GM18907 (cell line): ENCODE measurements around the gene IRF2BP1.

ENCODE experiments used
- ATAC-seq: cut with Tn5 transposase; IDR thresholded peaks from one replicate; pipeline ENCODE4 v1.9.1; 2021; ENCODE audit warnings: mild to moderate bottlenecking, moderate library complexity; ENCODE audit not compliant: unreplicated experiment

The IRF2BP1 gene

DNA sequence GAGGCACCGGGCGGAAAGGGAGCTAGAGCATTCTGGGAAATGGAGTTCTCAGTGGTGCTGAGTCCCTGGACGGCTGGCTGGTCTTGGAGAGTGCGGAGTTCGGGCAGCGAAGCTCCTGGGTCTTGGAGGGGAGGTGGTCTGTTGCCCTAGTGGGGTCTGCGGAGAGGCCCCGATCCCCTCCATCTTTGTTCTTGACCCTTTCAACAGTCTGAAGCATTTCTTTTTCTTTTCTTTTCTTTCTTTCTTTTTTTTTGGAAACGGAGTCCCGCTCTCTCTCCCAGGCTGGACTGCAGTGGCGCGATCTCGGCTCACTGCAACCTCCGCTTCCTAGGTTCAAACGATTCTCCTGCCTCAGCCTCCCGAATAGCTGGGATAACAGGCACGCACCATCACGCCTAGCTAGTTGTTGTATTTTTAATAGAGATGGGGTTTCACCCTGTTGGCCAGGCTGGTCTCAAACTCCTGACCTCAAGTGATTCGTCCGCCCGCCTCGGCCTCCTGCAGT, 22.6 kb downstream of the IRF2BP1 start:
- no peak for ATAC-seq

DNA sequence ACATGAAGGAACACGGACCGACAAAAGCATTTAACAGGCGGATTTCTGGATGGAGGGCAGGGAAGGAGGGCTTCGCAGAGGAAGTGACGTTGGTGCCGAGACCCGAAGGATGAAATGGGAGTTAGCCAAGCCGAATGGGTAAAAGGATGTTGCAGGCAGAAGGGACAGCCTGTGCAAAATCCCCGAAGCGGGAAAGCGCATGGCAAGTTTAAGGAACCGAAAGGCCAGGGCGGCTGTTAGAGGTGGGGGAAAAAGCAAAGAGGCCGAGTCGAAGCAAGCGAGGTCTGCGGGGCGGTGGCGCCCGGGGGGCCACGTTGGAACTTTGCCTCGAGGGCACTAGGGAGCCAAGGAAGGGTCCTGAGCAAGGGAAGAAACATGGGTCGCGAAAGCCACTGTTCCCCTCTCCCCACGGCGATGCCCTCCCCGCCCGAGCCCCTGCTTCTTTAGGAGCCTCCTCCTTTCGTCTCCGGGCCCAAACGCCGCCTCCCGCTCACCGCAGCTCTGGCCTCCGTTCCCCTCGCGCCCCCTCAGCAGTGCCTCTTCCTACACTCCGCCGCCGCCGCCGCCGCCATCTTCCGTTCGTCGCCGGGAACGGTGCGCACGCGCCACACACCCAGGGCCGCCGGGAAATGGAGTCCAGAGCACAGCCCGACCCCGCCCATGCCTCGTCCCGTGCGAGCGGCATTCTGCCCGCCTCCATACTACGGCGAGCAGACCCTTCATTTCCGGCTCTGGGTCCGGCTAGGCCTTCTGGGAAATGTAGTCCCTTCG, 23.2 kb downstream of the IRF2BP1 start, which contains the start of gene SYMPK:
Gene SYMPK (minus strand): TSS at position 584 of the 771 bp plus-strand sequence. CDS start 8,652 bp downstream, outside the sequence.
- ATAC-seq, result peak; percentile 91

DNA sequence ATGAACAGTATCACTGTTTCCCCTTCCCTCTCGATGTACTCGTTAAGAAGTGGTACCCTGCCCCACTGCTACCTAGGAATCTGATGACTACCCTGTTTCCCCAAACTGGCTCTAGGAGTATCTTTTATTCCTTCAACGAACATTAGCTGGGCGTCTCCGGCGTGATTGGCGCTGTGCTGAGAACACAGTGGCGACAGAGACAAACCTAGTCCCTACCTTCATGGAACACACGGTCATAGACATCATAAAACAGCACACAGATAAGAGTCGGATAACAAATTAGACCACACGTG, 23.7 kb downstream of the IRF2BP1 start:
- ATAC-seq, result no peak

DNA sequence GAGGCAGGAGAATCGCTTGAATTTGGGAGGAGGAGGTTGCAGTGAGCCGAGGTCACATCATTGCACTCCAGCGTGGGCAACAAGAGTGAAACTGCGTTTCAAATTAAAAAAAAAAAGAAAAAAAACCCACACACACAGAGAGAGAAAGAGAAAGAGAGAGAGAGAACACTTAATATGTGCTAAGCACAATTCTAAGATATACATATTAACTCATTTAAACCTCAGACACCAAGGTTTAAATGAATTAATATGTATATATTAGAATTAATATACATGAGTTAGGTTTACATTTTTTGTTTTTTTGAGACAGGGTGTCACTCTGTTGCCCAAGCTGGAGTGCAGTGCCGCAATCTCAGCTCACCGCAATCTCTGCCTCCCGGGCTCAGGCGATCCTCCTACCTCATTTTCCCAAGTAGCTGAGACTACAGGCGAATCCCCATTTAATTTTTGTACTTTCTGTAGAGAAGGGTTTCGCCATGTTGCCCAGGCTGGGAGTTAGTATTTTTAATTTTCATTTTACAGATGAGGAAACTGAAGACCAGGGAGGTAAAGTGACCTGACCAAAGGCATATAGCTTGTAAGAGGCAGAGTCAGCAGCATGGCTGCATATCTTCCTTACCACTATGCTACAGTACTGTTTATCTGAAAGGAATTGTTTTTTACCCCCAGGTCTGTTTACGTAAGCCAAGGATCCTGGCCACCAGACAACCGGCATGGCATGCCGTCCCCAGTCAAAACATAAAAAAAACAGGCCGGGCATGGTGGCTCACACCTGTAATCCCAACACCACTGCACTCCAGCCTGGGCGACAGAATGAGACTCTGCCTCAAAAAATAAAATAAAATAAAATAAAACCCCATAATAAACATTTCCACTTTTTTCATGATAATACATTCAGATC, 25.3 kb downstream of the IRF2BP1 start:
- ATAC-seq, result no peak

DNA sequence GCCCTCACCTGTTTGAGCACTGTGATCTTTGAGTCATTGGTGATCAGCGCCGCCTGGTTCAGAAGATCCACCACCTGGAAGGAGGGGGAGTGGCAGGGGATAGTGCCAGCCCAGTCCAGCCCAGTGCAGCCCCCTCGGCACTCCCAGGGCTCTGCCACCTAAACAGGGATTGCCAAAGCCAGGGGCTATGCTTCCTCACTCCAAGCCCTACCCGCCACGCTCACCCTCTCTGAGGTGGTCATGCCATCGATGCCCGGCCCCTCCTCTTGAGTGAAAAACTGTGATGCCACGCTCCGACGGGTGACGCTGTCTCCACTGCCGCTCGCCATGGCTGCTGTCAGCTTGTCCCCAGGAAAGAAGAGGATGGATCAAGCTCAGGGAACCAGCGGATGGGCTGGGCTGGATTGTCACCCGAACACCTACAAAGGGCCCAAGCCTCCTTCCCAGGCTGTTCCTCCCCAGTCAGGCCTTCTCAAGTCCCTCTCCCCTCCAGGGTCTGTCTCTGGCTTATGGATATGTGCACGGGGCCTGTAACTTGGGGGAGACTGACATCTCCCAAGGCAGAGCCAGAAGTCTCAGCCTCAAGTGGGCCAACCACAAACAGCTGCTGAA, 31.7 kb downstream of the IRF2BP1 start:
- ATAC-seq, result no peak

DNA sequence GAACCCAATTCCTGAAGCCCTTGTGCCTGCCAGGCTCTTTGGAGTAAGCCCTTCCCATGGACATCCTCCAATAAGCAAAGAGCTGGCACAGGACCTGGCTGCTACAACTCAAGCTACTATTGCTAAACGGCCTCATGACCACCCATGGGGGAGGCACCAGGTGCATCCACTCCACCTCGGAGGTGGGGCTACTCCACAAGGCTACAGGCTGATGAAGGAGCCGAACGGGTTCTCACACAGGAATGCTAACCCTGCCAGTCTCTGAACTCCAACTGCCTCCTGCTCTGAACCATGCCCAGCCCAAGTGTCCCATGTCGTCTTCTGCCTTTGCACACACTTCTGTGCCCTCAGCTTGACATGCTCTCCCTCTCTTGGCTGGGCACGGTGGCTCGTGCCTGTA, 33.0 kb downstream of the IRF2BP1 start:
- no peak for ATAC-seq

DNA sequence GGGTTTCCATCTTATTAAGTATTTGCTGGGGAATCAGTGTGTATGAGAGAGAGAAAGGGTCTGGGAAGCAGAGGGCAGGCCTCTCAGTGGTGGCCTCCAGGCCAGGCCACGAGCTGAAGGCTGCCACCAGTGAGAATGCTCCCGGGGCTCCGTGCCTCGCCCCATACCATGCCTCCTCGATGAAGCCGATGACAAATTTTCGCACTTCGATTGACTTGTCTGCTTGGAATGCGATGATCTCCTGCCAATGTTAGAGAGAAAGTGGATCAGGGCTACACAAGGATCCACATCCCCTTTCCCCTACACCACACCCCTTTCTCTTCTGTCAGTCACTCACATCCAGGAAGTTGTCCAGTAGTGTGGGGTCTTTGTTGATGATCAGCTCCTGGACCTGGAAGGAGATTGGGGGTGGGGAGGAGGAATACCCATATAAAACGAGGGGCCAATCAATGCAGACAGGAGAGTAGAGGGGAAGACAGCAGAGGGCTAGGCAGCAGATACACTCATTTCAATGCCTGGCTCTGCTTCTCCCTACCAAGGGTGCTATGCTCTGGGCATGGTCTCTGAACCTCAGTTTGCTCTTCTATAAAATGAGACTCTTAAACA, 33.7 kb downstream of the IRF2BP1 start:
- no peak for ATAC-seq

DNA sequence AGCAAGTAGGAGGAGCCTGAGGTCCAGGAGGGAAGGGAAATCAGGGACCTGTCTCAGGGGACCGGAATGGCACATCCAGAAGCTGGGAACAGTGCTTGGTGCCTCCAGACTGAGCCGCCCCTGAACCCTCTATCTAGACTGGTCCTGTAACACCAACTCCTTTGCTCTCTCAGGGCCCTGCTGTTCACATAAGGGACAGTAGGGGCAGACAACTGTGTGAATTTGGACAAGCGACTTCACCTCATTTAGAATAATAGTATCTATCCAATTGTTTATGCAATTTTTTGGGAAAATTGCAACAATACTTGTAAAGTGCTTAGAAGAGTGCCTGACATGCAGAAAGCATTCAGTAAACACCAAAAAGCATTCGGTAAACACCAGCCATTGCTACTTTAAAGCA, 37.0 kb downstream of the IRF2BP1 start:
- ATAC-seq, result no peak

DNA sequence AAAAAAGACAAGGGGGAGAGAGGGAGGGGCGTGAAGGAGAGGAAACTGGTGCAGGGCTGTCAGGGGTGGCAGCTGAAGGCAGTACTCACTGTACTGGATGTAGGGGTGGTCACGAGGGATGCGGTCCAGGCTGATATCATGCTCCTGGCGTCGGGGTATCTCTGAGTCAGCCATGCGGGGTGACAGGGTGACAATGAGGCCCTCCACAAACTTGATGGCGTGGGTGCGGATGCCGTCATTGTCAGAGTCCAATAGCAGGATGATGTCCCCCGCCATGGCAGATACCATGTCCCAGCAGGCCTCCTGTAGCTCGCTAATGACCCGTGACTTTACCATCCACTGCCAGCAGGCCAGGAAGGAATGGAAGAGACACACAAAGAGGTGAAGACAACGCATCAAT, 38.3 kb downstream of the IRF2BP1 start:
- ATAC-seq, result no peak

DNA sequence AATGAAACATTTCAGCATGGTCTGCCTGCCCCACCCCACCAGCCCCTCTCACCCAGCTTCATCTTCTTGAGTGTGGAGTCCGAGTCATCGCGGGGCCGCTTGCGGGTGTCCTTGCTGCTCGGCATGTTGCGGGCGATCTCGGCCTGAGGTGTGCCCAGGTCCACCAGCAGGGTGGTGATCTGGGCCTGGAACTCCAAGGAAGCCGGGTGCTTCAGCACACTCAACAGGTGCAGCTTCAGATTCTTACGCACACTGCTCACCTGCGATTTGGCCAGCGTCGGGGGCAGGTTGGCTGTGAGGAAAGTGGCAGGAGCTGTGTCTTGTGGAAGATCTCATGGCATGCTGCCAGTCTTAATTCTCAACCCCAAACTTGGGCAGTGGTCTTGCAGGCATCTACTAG, 43.7 kb downstream of the IRF2BP1 start:
- no peak for ATAC-seq

DNA sequence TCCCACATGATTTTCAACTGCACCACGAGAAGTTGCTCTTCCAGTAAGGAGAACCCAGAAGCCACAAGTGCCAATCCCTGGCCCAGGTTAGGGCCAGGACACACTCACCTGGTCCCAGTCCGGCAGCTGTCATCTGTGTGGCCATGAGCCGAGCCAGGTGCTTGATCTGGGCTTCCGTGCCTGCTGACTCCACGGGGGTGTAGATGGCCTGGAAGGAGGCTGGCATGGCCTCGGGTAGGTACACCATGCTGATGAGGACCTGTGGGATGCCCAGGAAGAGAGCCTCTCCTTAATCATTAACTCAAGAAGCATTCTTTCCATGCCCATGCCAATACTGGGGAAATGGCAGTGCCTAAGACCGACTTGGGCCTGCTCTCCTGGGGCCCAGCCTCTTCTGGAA, 51.0 kb downstream of the IRF2BP1 start:
- no peak for ATAC-seq
